KOPT-K1 (cell line): ENCODE results near the gene AUTS2.

Experiments
- H3K27ac ChIP-seq: fragments of 200-600 bp; sonication (generic); 2 replicates; pipeline ENCODE4 v1.5.1; 2016; ENCODE audit warnings: antibody characterized with exemption, mild to moderate bottlenecking, low read depth, low read length; ENCODE audit not compliant: poor library complexity, severe bottlenecking
- H3K36me3 ChIP-seq: fragments of 200-600 bp; sonication (generic); 2 replicates; pipeline ENCODE4 v1.5.1; 2017; ENCODE audit warnings: antibody characterized with exemption, mild to moderate bottlenecking, low read length, moderate library complexity; ENCODE audit not compliant: insufficient read depth
- H3K9me3 ChIP-seq: fragments of 200-600 bp; sonication (generic); 2 replicates; pipeline ENCODE4 v1.5.1; 2017; ENCODE audit warnings: antibody characterized with exemption, low read length, mild to moderate bottlenecking; ENCODE audit not compliant: insufficient read depth, poor library complexity, severe bottlenecking

Gene AUTS2

GRCh38 chr7:69919426-69920111, 321.3 kb downstream of the AUTS2 start:
- no peaks in the 10 kb centered on the region for H3K36me3 ChIP-seq
- H3K9me3 ChIP-seq: no peaks in the 10 kb centered on the region
- no peak overlapping the region for H3K27ac ChIP-seq

- Histone ChIP-seq H3K27ac (no peak overlapping the region), H3K9me3 (no peaks in the 10 kb centered on the region), H3K36me3 (no peaks in the 10 kb centered on the region)
Measured at GRCh38 chr7:69920797-69921196, 322.5 kb downstream of the AUTS2 start.

GRCh38 chr7:69922026-69922803, 323.9 kb downstream of the AUTS2 start:
- H3K27ac ChIP-seq: no peak overlapping the region
- H3K36me3 ChIP-seq: no peaks in the 10 kb centered on the region

GRCh38 chr7:69927461-69927860, 329.2 kb downstream of the AUTS2 start:
- H3K9me3 ChIP-seq: peaks cover 13% of the 10 kb centered on the region
- no peaks in the 10 kb centered on the region for H3K36me3 ChIP-seq
- H3K27ac ChIP-seq: no peak overlapping the region

More at GRCh38 chr7:69922026-69922803, 323.9 kb downstream of the AUTS2 start:
- H3K9me3 ChIP-seq: no peaks in the 10 kb centered on the region

- Histone ChIP-seq H3K36me3 (no peaks in the 10 kb centered on the region), H3K9me3 (peaks cover 13% of the 10 kb centered on the region), H3K27ac (no peak overlapping the region)
Measured at GRCh38 chr7:69928621-69929020, 330.3 kb downstream of the AUTS2 start.

GRCh38 chr7:69929622-69930021, 331.3 kb downstream of the AUTS2 start:
- peaks cover 13% of the 10 kb centered on the region for H3K9me3 ChIP-seq
- no peak overlapping the region for H3K27ac ChIP-seq
- H3K36me3 ChIP-seq: no peaks in the 10 kb centered on the region

GRCh38 chr7:69932034-69932628, 333.9 kb downstream of the AUTS2 start:
- Histone ChIP-seq H3K27ac (no peak overlapping the region), H3K36me3 (no peaks in the 10 kb centered on the region), H3K9me3 (peaks cover 13% of the 10 kb centered on the region)

GRCh38 chr7:69934144-69934903, 336.0 kb downstream of the AUTS2 start:
- no peak overlapping the region for H3K27ac ChIP-seq
- no peaks in the 10 kb centered on the region for H3K9me3 ChIP-seq
- H3K36me3 ChIP-seq: no peaks in the 10 kb centered on the region

- Histone ChIP-seq H3K36me3 (no peaks in the 10 kb centered on the region), H3K9me3 (no peaks in the 10 kb centered on the region), H3K27ac (no peak overlapping the region)
Measured at GRCh38 chr7:69935107-69935506, 336.8 kb downstream of the AUTS2 start.

GRCh38 chr7:69937097-69937496, 338.8 kb downstream of the AUTS2 start:
- Histone ChIP-seq H3K36me3 (no peaks in the 10 kb centered on the region), H3K9me3 (no peaks in the 10 kb centered on the region), H3K27ac (no peak overlapping the region)

- Histone ChIP-seq H3K9me3 (no peaks in the 10 kb centered on the region), H3K36me3 (no peaks in the 10 kb centered on the region), H3K27ac (no peak overlapping the region)
Measured at GRCh38 chr7:69939317-69939716, 341.0 kb downstream of the AUTS2 start.

GRCh38 chr7:69941077-69941651, 342.9 kb downstream of the AUTS2 start:
- H3K9me3 ChIP-seq: no peaks in the 10 kb centered on the region
- H3K27ac ChIP-seq: no peak overlapping the region
- no peaks in the 10 kb centered on the region for H3K36me3 ChIP-seq

- Histone ChIP-seq H3K36me3 (no peaks in the 10 kb centered on the region), H3K27ac (no peak overlapping the region), H3K9me3 (no peaks in the 10 kb centered on the region)
Measured at GRCh38 chr7:69942573-69942972, 344.3 kb downstream of the AUTS2 start.

- H3K27ac ChIP-seq: no peak overlapping the region
- no peaks in the 10 kb centered on the region for H3K9me3 ChIP-seq
- no peaks in the 10 kb centered on the region for H3K36me3 ChIP-seq
Measured at GRCh38 chr7:69946901-69947300, 348.6 kb downstream of the AUTS2 start.

- no peaks in the 10 kb centered on the region for H3K36me3 ChIP-seq
- no peaks in the 10 kb centered on the region for H3K9me3 ChIP-seq
- H3K27ac ChIP-seq: no peak overlapping the region
Measured at GRCh38 chr7:69947998-69948397, 349.7 kb downstream of the AUTS2 start.
